Activated CD4-positive, alpha-beta T cell treated with anti-CD3 and anti-CD28 coated beads, Interleukin-2, amount 50 U/mL, for 48 hours (primary cell): Measurements from ENCODE around the gene CD27.
"Not testable (repeated sequence)": the region's sequence is repeated elsewhere in the genome, so short reads cannot be mapped to it uniquely, and the experiment has no call there.

Experiments
- DNase-seq, 2 experiments: peaks; one replicate each; pipeline ENCODE4 v3.0.0-alpha.2; 2020

Gene CD27

DNA sequence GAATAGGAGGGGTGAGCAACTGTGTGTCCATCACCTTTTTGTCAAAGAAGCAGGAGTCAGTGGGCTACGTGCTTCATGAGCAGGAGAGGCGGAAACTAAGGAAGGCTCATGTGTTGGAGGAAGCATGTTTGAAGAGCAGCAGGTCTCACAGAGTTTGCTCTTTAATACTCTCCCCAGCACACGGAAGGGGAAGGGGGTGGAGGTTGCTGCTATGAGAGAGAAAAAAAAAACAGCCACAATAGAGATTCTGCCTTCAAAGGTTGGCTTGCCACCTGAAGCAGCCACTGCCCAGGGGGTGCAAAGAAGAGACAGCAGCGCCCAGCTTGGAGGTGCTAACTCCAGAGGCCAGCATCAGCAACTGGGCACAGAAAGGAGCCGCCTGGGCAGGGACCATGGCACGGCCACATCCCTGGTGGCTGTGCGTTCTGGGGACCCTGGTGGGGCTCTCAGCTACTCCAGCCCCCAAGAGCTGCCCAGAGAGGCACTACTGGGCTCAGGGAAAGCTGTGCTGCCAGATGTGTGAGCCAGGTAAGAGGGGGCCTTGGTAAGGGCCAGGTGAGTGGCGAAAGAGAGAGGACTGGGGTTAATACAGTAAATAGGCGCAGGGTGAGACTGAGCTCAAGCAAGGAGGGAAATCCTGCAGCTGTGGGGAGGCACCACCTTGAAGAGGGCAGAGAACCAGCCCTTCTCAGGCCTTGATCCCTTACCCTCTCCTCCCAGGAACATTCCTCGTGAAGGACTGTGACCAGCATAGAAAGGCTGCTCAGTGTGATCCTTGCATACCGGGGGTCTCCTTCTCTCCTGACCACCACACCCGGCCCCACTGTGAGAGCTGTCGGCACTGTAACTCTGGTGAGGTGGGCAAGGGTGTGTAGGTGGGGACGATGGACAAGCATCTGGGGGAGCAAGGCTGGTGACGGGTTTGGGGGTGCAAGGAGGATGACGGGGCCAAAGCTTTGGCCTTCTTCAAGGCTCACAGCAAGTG is at the start of gene CD27:
Gene CD27, plus strand, starts transcription at position 252 of the 985 bp plus-strand sequence. Its CDS starts 141 bp downstream, at position 393.
- no peak for DNase-seq

DNA sequence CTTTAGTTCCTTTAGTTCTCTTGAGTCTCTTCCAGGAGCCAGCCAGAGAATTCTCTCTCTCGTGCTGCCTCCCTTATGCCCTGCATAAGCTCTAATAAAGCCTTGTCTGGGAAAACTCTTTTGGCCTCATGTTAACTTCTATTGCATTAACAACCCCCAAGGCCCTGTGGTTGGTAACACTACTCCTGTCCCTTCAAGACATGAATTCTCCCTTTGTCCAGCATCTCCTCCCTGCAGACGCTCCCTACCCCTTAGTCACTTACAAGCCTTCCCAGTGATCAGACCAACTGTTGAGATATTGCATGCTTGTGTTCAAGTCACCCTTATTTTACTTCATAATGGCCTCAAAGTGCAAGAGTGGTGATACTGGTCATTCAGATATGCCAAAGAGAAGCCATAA is 48.7 kb upstream of the CD27 start:
- no peak for DNase-seq

DNA sequence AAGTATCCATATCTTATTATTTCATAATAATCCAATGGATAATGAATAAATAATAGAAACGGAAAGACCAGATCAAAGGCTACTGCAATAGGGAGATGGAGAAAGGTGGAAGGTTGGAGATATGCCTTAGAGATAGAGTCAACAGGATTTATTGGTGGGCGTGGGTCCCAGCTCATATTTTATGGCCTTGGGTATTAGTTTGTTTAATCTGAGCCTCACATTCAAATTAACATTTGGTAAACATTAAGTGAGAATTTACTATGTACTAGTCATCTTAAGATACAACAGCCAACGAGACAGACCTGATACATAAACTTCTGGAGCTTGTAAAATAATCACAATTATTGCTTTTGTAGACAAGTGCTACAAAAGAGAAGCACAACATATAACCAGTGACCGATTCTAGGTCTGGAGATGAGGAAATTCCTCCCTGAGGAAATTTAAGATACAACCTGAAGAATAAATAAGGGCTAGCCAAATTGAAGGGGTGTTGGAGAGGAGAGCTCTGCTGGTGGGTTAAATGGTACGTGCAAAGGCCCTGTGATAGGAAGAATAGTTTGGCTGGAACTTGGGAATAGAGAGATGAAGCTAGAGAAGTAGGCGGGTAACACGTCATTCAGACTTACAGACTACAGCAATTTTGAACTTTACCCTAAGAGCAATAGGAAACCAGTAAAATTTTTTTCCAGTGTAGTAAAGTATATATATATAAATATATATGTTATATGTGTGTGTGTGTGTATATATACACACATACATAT is 44.7 kb upstream of the CD27 start:
- DNase-seq: no peak

DNA sequence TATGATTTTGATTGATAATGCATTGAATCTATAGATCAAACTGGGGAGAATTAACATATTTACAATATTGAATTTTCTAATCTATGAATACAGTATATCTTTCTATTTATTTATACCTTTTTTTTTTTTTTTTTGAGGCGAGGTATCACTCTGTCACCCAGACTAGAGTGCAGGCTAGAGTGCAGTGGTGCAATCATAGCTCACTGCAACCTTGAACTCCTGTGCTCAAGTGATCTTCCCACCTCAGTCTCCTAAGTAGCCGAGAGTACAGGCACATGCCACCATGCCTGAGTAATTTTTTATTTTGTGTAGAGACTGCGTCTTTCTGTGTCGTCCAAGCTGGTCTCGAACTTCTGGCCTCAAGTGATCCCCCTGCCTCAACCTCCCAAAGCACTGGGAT is 40.4 kb upstream of the CD27 start:
- no peak for DNase-seq

DNA sequence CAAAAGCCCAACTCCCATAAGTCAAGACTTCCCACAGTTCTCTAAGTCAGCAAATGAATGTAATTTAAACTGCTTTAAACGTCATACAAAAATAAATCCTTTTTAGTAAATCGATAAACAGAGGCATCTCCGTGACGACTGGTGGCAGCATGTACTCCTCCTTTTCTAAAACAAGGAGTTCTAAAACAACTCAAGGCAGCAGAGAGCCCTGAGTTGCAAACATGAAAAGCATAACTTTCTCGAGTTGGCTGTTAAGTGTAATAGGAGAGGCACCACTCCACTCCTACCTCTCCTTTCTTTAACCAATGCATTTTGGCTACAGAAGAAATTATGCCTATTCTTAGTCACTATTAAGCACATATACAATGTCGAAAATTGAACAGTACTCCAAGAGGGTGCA is 38.8 kb upstream of the CD27 start:
- DNase-seq: no peak

DNA sequence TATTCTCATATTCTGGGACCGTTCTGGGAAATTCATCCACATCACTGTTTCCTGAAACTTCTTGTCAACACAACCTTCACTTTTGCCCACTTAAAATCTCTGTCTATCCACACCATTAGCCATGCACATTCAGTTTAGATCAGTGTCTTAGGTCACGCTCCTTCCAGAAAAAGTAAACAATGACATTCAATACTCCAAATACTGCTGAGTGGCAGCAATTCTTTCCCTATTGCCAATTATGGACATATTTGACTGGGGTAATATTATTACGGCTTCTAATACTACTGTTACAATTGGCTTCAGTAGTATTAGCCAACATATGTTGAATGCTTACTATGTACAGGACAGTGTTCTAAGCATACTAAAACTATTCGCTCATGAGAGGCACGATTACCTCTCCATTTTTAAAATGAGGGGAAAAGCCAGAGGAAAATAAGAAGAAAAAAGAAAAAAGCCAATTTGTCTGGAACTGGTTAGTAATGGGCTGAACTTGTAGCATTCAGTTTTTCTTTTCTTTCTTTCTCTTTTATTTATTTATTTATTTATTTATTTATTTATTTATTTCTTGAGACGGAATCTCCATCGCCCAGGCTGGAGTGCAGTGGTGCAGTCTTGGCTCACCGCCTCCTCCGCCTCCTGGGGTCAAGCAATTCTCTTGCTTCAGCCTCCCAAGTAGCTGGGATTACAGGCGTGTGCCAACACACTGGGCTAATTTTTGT is 37.4 kb upstream of the CD27 start:
- DNase-seq: no peak

DNA sequence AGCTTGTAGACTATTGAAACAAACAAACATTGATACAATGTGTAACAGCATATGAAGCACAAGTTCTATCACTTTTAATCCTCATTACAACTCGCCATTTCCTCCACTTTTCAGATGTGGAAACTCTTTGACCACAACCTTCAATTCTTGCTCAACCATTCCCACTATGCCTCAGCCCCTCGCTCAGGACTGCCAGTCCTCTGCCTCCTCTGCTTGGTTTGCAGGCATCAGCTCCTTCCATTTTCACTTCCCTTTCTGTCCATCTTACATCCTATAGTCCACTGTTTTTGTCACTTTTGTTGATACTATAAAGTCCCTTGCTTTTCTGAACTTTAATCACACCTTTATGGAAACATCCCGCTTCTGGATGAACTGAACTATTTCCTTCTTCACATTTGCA is 28.2 kb upstream of the CD27 start:
- DNase-seq: no peak

DNA sequence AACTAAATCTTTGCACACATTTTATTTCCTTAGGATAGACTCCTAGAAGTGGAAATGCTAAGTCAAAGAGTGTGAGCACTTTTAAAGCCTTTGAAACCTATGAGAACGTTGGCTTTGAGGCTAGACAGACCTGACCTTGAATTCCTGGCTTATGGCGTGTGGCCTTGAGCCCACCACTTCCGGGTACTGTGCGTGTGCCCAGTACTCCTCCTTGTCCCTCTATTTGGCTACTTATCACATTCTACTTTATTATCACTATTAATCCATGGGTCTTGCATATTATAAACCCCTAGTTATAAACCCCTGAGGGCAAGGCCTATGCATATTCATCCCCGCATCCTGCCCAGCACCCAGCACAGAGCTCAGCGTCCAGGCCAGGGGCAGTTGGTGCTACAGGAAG is 26.0 kb upstream of the CD27 start:
- DNase-seq: no peak

DNA sequence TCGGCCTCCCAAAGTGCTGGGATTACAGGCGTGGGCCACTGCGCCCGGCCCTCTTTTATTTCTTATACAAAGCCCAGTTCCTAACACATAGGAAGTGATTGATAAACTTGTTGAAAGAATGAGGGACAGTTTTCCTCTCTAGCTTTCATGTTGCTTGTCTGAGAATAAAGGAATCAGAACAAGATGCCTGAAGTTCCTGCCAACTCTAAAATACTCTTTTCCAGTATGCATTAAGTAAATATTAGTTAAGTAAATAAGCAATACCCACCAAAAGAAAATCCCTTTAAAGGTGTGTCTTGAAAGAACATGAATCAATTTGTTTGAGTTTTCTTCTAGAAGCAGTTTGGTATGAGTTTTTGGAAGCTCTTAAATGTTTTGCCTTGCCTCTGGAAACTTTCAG is 24.4 kb upstream of the CD27 start:
- DNase-seq: no peak

DNA sequence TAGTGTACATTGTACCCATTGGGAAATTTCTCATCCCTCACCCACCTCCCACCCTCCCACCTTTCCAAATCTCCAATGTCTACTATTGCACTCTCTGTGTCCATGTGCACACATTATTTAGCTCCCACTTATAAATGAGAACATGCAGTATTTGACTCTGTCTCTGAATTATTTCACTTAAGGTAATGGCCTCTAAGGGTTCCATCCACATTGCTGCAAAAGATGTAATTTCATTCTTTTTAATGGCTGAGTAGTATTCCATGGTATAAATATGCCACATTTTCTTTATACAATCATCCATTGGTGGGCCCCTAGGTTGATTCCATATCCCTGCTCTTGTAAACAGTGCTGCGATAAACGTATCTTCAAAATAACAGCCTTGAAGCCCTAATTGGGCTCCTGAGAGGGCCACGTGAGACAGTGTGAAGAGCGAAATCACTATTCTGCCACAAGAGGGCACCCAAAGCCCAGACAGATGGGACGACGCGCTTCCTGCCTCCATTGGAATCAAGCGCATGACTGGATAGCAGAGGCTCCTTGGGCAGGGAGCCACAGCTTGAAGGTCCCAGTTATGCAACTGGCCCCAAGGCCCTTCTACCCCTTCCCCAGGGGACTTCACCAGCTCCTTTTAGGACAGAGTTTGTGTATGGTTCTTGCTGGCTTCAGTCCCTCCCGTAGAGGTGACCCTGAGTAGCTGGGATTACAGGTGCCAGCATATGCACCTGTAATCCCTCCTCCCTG is 21.3 kb upstream of the CD27 start:
- peak; percentile 69 to 78 for DNase-seq

DNA sequence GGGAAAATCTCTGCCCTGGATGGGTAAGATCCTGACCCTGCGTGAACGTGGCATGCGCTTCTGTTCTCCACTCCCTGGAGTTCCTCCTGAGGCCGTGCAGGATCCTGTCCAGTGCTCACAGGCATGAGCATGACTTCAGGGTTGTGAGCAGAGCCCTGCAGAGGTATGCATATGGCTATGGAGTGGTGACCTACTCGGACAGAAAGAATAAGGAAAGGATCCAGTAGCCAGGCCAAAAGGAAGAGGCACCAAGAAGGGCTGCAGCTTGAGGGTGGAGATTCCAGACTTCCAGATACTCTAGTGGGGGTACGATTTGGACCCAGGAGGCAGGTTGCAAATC is 20.8 kb upstream of the CD27 start:
- no peak for DNase-seq

DNA sequence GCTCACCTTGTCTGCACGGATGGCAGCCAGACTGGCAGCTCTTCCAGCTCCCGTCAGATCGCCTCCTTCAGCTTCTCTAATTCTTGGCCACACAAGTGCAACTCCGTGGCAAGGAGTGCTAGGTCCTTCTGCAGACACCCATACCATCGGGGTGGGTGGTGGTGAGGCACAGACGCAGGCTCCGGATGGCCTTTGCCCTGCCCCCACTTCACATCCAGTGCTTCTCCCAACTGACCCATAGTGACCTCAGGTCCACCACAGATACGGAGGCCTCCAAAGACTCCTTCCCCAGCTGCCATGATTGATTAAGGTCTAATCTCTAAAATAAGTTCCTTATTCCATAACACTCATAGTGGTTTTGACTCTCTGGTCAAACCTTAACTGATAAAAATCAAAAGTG is 19.9 kb upstream of the CD27 start:
- DNase-seq: no peak

DNA sequence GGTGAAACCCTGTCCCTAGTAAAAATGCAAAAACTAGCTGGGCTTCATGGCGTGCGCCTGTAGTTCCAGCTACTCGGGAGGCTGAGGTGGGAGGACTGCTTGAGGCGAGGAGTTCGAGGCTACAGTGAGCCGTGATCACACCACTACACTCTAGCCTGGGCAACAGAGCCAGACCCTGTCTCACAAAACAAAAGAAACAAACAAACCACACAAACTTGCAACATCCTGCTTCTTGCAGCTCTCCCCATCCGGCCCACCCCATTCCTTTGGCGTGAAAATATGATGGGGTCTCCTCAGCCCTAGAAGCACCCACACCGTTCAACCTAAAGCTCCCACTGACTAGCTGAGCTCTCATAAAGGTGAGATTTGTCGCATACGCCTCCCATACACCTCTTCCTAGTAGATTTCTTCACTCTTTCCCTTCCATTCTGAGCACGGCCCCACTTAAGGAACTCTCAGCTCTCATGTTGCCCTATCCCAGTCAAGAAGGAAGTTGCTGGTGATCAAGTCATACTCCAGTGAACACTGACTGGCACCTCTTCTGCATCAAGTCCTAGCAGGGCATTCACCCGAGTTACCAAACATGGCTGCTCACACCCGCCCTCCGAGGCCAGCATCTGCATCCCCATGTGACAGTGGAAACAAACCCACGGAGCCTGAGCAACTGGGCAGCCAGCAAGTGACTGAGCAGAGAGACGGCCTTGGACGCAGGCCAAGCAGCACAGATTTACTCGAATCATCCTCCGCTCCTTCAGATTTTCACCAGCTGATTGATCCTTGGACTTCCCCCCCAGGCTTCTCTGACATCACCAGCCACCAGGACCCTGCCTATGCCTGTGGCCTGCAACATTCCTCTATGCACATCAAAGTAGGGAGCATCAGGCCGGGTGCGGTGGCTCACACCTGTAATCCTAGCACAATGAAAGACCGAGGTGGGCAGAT is 18.9 kb upstream of the CD27 start:
- peak in 1 of 2 experiments; percentile 57 for DNase-seq

DNA sequence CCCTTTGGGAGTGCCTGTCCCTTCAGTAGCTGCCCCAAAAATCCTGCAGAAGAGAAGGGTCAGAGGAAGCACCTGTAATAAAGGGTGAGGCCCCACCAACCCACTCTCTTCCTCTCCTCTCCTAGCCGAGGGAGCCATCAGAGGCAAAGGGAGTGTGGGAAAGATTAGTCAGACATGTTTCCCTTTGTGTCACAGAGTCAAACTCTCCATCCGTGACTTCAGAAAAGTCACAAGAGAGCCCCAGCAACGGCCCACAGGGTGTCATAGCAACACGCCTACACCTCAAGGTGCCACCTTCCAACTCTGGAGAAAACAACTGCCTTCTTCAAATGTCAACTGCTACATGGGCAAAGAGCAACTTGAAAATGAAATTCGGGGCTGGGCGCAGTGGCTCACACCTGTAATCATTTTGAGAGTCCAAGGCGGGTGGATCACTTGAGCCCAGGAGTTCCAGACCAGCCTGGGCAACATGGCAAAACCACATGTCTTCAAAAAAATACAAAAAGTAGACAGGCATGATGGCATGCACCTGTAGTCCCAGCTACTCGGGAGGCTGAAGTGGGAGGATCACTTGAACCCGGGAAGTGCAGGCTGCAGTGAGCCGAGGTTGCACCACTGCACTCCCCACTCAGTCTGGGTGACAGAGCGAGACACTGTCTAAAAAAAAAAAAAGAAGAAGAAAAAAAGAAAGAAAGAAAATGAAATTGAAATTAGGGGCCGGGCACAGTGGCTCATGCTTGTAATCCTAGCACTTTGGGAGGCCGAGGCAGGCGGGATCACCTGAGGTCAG is 17.7 kb upstream of the CD27 start:
- DNase-seq: peak; percentile 94 to 96

DNA sequence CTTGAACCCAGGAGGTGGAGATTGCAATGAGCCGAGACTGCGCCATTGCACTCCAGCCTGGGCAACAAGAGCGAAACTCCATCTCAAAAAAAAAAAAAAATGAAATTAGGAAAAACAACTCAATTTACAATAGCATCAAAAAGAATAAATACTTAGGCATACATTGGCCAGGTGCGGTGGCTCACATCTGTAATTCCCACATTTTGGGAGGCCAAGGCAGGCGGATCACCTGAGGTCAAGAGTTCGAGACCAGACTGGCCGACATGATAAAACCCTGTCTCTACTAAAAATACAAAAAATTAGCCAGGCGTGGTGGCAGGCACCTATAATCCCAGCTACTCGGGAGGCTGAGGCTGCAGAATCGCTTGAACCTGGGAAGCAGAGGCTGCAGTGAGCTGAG is 17.0 kb upstream of the CD27 start:
- DNase-seq: not testable (repeated sequence)

DNA sequence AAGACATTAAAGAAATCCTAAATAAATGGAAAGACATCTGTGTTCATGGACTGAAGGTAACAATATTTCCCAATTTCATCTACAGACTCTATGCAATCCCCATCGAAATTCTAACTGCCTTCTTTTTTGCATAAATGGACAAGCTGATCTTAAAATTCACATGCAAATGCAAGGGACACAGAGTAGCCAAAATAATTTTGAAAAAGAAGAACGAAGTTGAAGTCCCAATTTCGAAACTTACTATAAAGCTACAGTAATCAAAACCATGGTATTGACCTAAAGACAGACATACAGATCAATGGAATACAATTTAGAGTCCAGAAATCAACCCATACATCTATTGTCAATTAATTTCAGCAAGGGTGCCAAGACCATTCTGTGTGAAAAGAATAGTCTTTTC is 16.4 kb upstream of the CD27 start:
- no peak for DNase-seq

DNA sequence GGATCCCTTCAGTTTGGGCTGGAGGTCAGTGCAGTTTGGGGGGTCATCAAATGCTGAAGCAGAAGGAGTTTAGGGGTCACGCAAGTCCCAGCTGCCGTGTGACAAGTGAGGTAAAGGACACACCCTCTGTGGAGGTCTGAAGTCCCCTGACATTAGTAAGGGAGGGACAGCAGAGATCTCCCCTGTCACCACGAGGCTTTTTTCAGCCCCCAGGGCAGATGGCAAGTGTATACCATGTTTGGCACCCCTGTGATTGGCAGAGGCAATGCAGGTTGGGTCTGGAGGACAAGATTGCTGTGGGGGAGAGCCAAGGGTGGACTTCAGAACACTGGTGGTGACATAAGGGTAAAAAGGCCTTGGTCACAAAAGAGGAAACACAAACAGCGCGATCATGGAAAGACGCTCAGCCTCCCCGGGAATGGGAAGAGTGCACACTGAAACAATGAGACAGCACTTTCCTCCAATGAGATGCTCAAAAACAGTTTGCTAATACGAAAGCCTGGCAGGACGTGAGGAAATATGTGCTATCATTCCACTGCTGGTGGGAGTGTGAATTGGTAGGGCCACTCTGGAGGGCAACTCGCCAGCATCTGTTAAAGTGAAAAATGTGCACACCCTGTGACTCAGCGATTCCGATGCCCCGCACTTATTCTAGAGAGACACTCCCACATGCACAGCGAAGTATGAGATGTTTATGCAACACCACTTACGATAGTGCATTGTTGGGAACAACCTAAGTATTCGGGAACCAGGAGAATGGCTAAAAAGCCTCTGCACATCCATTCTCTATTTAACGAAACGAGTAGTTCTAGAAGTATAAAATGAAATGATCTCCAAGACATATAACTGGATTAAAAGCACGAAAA is 14.4 kb upstream of the CD27 start:
- peak in 1 of 2 experiments; percentile 73 for DNase-seq

DNA sequence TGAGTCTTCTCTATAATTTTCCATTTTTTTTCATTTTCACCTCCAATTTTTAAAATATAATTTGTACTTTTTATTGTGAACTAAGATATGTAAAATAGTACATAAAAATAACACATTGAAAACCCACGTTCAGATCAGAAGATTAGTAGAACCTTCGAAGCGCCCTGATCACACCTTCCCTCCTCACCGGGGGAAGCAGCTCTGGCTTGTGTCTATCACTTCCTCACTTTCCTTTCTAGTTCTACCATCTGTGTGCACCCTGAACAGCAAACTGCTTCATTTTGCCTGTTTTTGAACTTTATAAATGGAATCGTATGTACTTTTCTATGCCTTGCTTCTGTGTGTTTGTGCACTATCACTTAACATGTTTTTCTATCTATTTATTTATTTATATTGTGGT is 11.8 kb upstream of the CD27 start:
- no peak for DNase-seq
